ENCODE measurements around the gene FAM161A.

- TF ChIP-seq CTCF (conservative IDR thresholded peaks at IDR 0.05) (no peak), ZFX (IDR thresholded peaks at IDR 0.05) (no peak)
These were observed 23.8 kb upstream of the FAM161A start for GRCh38 chr2:61877571-61878245.

Measured in C4-2B (cell line).